ENCODE measurements around the gene FBN1. TPM values are rescaled to one million over a fixed set of nuclear protein-coding genes. Genes with fewer than 3 reads are reported as not detected.

The FBN1 gene
- total and polyA plus RNA-seq, 2 donors (not counting 3 experiments of a cell fraction or from before 2014, with no cell fraction given): 107 to 111 TPM

GRCh38 chr15:48547286-48547685 lies 98.2 kb downstream of the FBN1 start:
- DNase-seq (ENCODE audit: low read depth, low spot score) (peak; percentile 88), FAIRE-seq (peak; percentile 62)
- Histone ChIP-seq H3K4me1 (ENCODE audit: control insufficient read depth, extremely low read depth, insufficient read depth, low read length) (peaks cover 12% of the 10 kb centered on the region), H3K4me3 (replicated peaks in 1 of 3; ENCODE audit: insufficient read depth in 1 of 3, low read depth in 1 of 3, low read length in 3 of 3) (no peak overlapping the region), H4K20me1 (replicated peaks; ENCODE audit: control insufficient read depth, extremely low read depth, insufficient read depth, low read length) (no peaks in the 10 kb centered on the region), H3K79me2 (ENCODE audit: control insufficient read depth, insufficient read depth, low read length) (no peaks in the 10 kb centered on the region), H3K27me3 (ENCODE audit: control insufficient read depth in 2 of 2, insufficient read depth in 2 of 2, low read length in 2 of 2) (no peaks in the 10 kb centered on the region), H3K9me3 (replicated peaks; ENCODE audit: control insufficient read depth, insufficient read depth, low read length) (no peaks in the 10 kb centered on the region), H3K4me2 (ENCODE audit: insufficient read depth, low read length) (peak overlapping the region; percentile 31), H3K9me1 (replicated peaks; ENCODE audit: control insufficient read depth, extremely low read depth, insufficient read depth, low read length) (no peaks in the 10 kb centered on the region), H3K36me3 (ENCODE audit: control insufficient read depth in 2 of 2, extremely low read depth in 1 of 2, insufficient read depth in 2 of 2, low read length in 2 of 2) (no peaks in the 10 kb centered on the region), H2AFZ (ENCODE audit: low read depth, low read length) (peak overlapping the region; percentile 1), H3K27ac (ENCODE audit: insufficient read depth, low read depth, low read length) (peak overlapping the region; percentile 28), H3K9ac (replicated peaks; ENCODE audit: extremely low read depth, insufficient read depth, low read length) (peak overlapping the region; percentile 14)
- ChIA-PET POLR2A (interaction anchor here (1.2 kb wide), 1 partner anchor 10 kb away, joined by 5 read pairs; no protein-coding TSS in a partner anchor), CTCF (interaction anchor here (1.2 to 2.0 kb wide), 4 partner anchors 11 to 189 kb away, joined by 4 to 8 read pairs (median 5); no protein-coding TSS in a partner anchor)
- TF ChIP-seq JUN (IDR thresholded peaks at IDR 0.05; ENCODE audit: borderline replicate concordance, insufficient read depth, insufficient read length, low read depth) (peak; percentile 9), POLR2AphosphoS5 (IDR thresholded peaks at IDR 0.05; ENCODE audit: insufficient read depth, low read depth, low read length) (no peak), GATA2 (IDR thresholded peaks at IDR 0.05; ENCODE audit: insufficient read depth, insufficient read length, low read depth, low read length) (peak; percentile 64)
- intact Hi-C loops (cut with micrococcal nuclease): no loop called here
- no TSS peak for BruUV-seq (replicated peaks)
- dilution Hi-C loops (cut with MboI; ENCODE audit: extremely low pct_ligation_motif_present, low sequenced_read_pairs): no loop called here

GRCh38 chr15:48546296-48546695 lies 99.2 kb downstream of the FBN1 start:
- peaks cover 12% of the 10 kb centered on the region for H3K4me1 ChIP-seq (ENCODE audit: control insufficient read depth, extremely low read depth, insufficient read depth, low read length)
- H4K20me1 ChIP-seq (replicated peaks; ENCODE audit: control insufficient read depth, extremely low read depth, insufficient read depth, low read length): no peaks in the 10 kb centered on the region
- H3K27ac ChIP-seq (ENCODE audit: insufficient read depth, low read depth, low read length): no peak overlapping the region
- H3K9me3 ChIP-seq (replicated peaks; ENCODE audit: control insufficient read depth, insufficient read depth, low read length): no peaks in the 10 kb centered on the region
- no peak overlapping the region for H2AFZ ChIP-seq (ENCODE audit: low read depth, low read length)
- no peaks in the 10 kb centered on the region for H3K27me3 ChIP-seq (ENCODE audit: control insufficient read depth in 2 of 2, insufficient read depth in 2 of 2, low read length in 2 of 2)
- ChIA-PET POLR2A (no interaction called here), CTCF (interaction anchor here (1.1 to 1.4 kb wide), 2 partner anchors 9 to 255 kb away, joined by 3 to 4 read pairs; no protein-coding TSS in a partner anchor)
- intact Hi-C loops (cut with micrococcal nuclease) (no loop called here), dilution Hi-C loops (cut with MboI; ENCODE audit: extremely low pct_ligation_motif_present, low sequenced_read_pairs) (no loop called here)
- TF ChIP-seq EZH2 (IDR thresholded peaks at IDR 0.05; ENCODE audit: borderline replicate concordance, low read depth, low read length, severe bottlenecking) (no peak), GATA2 (IDR thresholded peaks at IDR 0.05; ENCODE audit: insufficient read depth, insufficient read length, low read depth, low read length) (no peak), MYC (IDR thresholded peaks at IDR 0.05; ENCODE audit: low read depth, low read length) (no peak), MAX (IDR thresholded peaks at IDR 0.05; ENCODE audit: insufficient read depth, insufficient read length) (no peak), FOS (IDR thresholded peaks at IDR 0.05; ENCODE audit: borderline replicate concordance, insufficient read depth, low read length) (no peak), JUN (IDR thresholded peaks at IDR 0.05; ENCODE audit: borderline replicate concordance, insufficient read depth, insufficient read length, low read depth) (no peak), POLR2AphosphoS5 (IDR thresholded peaks at IDR 0.05; ENCODE audit: insufficient read depth, low read depth, low read length) (no peak), POLR2A (IDR thresholded peaks at IDR 0.05; ENCODE audit: low read depth, low read length) (no peak), CTCF (IDR thresholded peaks at IDR 0.05; ENCODE audit: extremely low read depth in 1 of 2, insufficient read depth in 1 of 2, low read depth in 1 of 2, low read length in 2 of 2) (no peak)
- no peaks in the 10 kb centered on the region for H3K36me3 ChIP-seq (ENCODE audit: control insufficient read depth in 2 of 2, extremely low read depth in 1 of 2, insufficient read depth in 2 of 2, low read length in 2 of 2)
- no peak for DNase-seq (ENCODE audit: low read depth, low spot score)
- FAIRE-seq: no peak
- H3K9ac ChIP-seq (replicated peaks; ENCODE audit: extremely low read depth, insufficient read depth, low read length): no peak overlapping the region
- no peak overlapping the region for H3K4me3 ChIP-seq (replicated peaks in 1 of 3; ENCODE audit: insufficient read depth in 1 of 3, low read depth in 1 of 3, low read length in 3 of 3)
- H3K9me1 ChIP-seq (replicated peaks; ENCODE audit: control insufficient read depth, extremely low read depth, insufficient read depth, low read length): no peaks in the 10 kb centered on the region
- no TSS peak for BruUV-seq (replicated peaks)
- H3K4me2 ChIP-seq (ENCODE audit: insufficient read depth, low read length): no peak overlapping the region
- H3K79me2 ChIP-seq (ENCODE audit: control insufficient read depth, insufficient read depth, low read length): no peaks in the 10 kb centered on the region

Measured in endothelial cell of umbilical vein (primary cell).